Measurements from ENCODE around the gene PHTF1.

The PHTF1 gene

DNA sequence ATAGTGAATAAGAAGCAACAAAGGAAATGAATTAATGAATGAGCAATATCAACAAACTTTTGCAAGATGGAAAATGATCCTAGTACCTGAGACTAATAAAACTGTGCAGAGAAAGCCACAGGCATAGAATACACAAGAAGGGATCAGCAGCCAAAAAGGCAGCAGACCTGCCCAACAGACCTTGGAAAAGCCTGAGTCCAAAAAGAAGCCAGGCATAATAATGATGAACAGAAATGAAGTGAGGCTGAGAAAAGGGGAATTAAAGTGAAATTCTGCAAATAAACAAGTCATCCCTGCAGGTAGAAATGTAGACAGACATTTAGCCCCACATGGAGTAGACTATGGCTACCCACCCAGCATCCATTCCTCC lies 10.3 kb upstream of the PHTF1 start:
- ATAC-seq: no peak
- TF ChIP-seq, protein P1, sequence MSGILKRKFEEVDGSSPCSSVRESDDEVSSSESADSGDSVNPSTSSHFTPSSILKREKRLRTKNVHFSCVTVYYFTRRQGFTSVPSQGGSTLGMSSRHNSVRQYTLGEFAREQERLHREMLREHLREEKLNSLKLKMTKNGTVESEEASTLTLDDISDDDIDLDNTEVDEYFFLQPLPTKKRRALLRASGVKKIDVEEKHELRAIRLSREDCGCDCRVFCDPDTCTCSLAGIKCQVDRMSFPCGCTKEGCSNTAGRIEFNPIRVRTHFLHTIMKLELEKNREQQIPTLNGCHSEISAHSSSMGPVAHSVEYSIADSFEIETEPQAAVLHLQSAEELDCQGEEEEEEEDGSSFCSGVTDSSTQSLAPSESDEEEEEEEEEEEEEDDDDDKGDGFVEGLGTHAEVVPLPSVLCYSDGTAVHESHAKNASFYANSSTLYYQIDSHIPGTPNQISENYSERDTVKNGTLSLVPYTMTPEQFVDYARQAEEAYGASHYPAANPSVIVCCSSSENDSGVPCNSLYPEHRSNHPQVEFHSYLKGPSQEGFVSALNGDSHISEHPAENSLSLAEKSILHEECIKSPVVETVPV (CRISPR knock-in tag; IDR thresholded peaks at IDR 0.05): no peak
- TF ChIP-seq ZNF8 (CRISPR knock-in tag; IDR thresholded peaks at IDR 0.05) (no peak), PATZ1 (CRISPR knock-in tag; IDR thresholded peaks at IDR 0.05; ENCODE audit: borderline replicate concordance) (no peak), TOX (CRISPR knock-in tag; IDR thresholded peaks at IDR 0.05; ENCODE audit: borderline replicate concordance) (no peak), PPARA (CRISPR knock-in tag; IDR thresholded peaks at IDR 0.05; ENCODE audit: borderline replicate concordance) (no peak), ZNF565 (CRISPR knock-in tag; conservative IDR thresholded peaks at IDR 0.05; ENCODE audit: low read depth) (no peak), ESRRG (CRISPR knock-in tag; IDR thresholded peaks at IDR 0.05) (no peak), RARB (CRISPR knock-in tag; IDR thresholded peaks at IDR 0.05) (no peak), SNAI2 (CRISPR knock-in tag; IDR thresholded peaks at IDR 0.05) (no peak), GLIS3 (CRISPR knock-in tag; IDR thresholded peaks at IDR 0.05) (no peak), CSDC2 (CRISPR knock-in tag; IDR thresholded peaks at IDR 0.05) (no peak), ZFP30 (CRISPR knock-in tag; IDR thresholded peaks at IDR 0.05) (no peak), TCF4 (CRISPR knock-in tag; IDR thresholded peaks at IDR 0.05; ENCODE audit: borderline replicate concordance) (no peak), BACH2 (CRISPR knock-in tag; IDR thresholded peaks at IDR 0.05; ENCODE audit: borderline replicate concordance) (no peak), ZNF70 (CRISPR knock-in tag; IDR thresholded peaks at IDR 0.05) (no peak)
- TF ChIP-seq, protein P2, sequence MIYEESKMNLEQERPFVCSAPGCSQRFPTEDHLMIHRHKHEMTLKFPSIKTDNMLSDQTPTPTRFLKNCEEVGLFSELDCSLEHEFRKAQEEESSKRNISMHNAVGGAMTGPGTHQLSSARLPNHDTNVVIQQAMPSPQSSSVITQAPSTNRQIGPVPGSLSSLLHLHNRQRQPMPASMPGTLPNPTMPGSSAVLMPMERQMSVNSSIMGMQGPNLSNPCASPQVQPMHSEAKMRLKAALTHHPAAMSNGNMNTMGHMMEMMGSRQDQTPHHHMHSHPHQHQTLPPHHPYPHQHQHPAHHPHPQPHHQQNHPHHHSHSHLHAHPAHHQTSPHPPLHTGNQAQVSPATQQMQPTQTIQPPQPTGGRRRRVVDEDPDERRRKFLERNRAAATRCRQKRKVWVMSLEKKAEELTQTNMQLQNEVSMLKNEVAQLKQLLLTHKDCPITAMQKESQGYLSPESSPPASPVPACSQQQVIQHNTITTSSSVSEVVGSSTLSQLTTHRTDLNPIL (CRISPR knock-in tag; IDR thresholded peaks at IDR 0.05; ENCODE audit: low read depth): no peak
- TF ChIP-seq, protein P3, sequence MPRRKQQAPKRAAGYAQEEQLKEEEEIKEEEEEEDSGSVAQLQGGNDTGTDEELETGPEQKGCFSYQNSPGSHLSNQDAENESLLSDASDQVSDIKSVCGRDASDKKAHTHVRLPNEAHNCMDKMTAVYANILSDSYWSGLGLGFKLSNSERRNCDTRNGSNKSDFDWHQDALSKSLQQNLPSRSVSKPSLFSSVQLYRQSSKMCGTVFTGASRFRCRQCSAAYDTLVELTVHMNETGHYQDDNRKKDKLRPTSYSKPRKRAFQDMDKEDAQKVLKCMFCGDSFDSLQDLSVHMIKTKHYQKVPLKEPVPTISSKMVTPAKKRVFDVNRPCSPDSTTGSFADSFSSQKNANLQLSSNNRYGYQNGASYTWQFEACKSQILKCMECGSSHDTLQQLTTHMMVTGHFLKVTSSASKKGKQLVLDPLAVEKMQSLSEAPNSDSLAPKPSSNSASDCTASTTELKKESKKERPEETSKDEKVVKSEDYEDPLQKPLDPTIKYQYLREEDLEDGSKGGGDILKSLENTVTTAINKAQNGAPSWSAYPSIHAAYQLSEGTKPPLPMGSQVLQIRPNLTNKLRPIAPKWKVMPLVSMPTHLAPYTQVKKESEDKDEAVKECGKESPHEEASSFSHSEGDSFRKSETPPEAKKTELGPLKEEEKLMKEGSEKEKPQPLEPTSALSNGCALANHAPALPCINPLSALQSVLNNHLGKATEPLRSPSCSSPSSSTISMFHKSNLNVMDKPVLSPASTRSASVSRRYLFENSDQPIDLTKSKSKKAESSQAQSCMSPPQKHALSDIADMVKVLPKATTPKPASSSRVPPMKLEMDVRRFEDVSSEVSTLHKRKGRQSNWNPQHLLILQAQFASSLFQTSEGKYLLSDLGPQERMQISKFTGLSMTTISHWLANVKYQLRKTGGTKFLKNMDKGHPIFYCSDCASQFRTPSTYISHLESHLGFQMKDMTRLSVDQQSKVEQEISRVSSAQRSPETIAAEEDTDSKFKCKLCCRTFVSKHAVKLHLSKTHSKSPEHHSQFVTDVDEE (CRISPR knock-in tag; IDR thresholded peaks at IDR 0.05): no peak

GRCh38 chr1:113768916-113769600 lies 9.8 kb upstream of the PHTF1 start:
- no peak for TF ChIP-seq GLIS3 (CRISPR knock-in tag; IDR thresholded peaks at IDR 0.05)
- no peak for TF ChIP-seq TCF4 (CRISPR knock-in tag; IDR thresholded peaks at IDR 0.05; ENCODE audit: borderline replicate concordance)
- TF ChIP-seq ZC3H10 (CRISPR knock-in tag; IDR thresholded peaks at IDR 0.05): no peak
- TF ChIP-seq ZNF70 (CRISPR knock-in tag; IDR thresholded peaks at IDR 0.05): no peak
- no peak for TF ChIP-seq ZNF565 (CRISPR knock-in tag; conservative IDR thresholded peaks at IDR 0.05; ENCODE audit: low read depth)
- ATAC-seq: no peak

- ATAC-seq: peak; percentile 56
- TF ChIP-seq ZNF70 (CRISPR knock-in tag; IDR thresholded peaks at IDR 0.05) (no peak), TOX (CRISPR knock-in tag; IDR thresholded peaks at IDR 0.05; ENCODE audit: borderline replicate concordance) (no peak), PATZ1 (CRISPR knock-in tag; IDR thresholded peaks at IDR 0.05; ENCODE audit: borderline replicate concordance) (no peak), ARNTL (CRISPR knock-in tag; IDR thresholded peaks at IDR 0.05; ENCODE audit: borderline replicate concordance, low read depth) (no peak), ZFP3 (CRISPR knock-in tag; IDR thresholded peaks at IDR 0.05) (no peak), CSDC2 (CRISPR knock-in tag; IDR thresholded peaks at IDR 0.05) (no peak), ESRRG (CRISPR knock-in tag; IDR thresholded peaks at IDR 0.05) (no peak), PPARA (CRISPR knock-in tag; IDR thresholded peaks at IDR 0.05; ENCODE audit: borderline replicate concordance) (no peak), ZC3H10 (CRISPR knock-in tag; IDR thresholded peaks at IDR 0.05) (no peak), RARB (CRISPR knock-in tag; IDR thresholded peaks at IDR 0.05) (no peak), POU6F1 (CRISPR knock-in tag; IDR thresholded peaks at IDR 0.05; ENCODE audit: borderline replicate concordance, low read depth) (no peak), ZFP30 (CRISPR knock-in tag; IDR thresholded peaks at IDR 0.05) (no peak), TCF4 (CRISPR knock-in tag; IDR thresholded peaks at IDR 0.05; ENCODE audit: borderline replicate concordance) (no peak)
- TF ChIP-seq, protein P2 (CRISPR knock-in tag; IDR thresholded peaks at IDR 0.05; ENCODE audit: low read depth): no peak
Measured at GRCh38 chr1:113765306-113766230, 6.3 kb upstream of the PHTF1 start.
